Effector CD8-positive, alpha-beta T cell (primary cell): ENCODE measurements around the gene ARID1B.

ENCODE experiments used
- DNase-seq: peaks from one replicate; lab custom pipeline; 2025; lab: John Stamatoyannopoulos, UW
- total RNA-seq, 4 experiments: gene quantifications; one replicate each; lab custom pipeline; 2026; lab: John Stamatoyannopoulos, UW

The ARID1B gene
- 150 to 190 (median 158) reads per million in 4 experiments for total RNA-seq

- DNase-seq, result peak; percentile 69
Measured at GRCh38 chr6:156776840-156777576, at the start of gene ARID1B. Gene ARID1B, plus strand, starts transcription at chr6:156777378. Its CDS starts 303 bp downstream, at chr6:156777681.

GRCh38 chr6:156727715-156728385 is 49.3 kb upstream of the ARID1B start:
- no peak for DNase-seq

- no peak for DNase-seq
Measured at GRCh38 chr6:156729248-156729647, 47.9 kb upstream of the ARID1B start.

- DNase-seq, result no peak
Measured at GRCh38 chr6:156731396-156731795, 45.8 kb upstream of the ARID1B start.

GRCh38 chr6:156735751-156736150 is 41.4 kb upstream of the ARID1B start:
- DNase-seq, result no peak

GRCh38 chr6:156740604-156741003 is 36.6 kb upstream of the ARID1B start:
- no peak for DNase-seq

GRCh38 chr6:156741287-156742073 is 35.7 kb upstream of the ARID1B start:
- no peak for DNase-seq

GRCh38 chr6:156747715-156748114 is 29.5 kb upstream of the ARID1B start:
- DNase-seq, result no peak

- no peak for DNase-seq
Measured at GRCh38 chr6:156748504-156748903, 28.7 kb upstream of the ARID1B start.

GRCh38 chr6:156752666-156753301 is 24.4 kb upstream of the ARID1B start:
- DNase-seq, result no peak

- no peak for DNase-seq
Measured at GRCh38 chr6:156756630-156757610, 20.3 kb upstream of the ARID1B start.

GRCh38 chr6:156757849-156758248 is 19.3 kb upstream of the ARID1B start:
- no peak for DNase-seq

- no peak for DNase-seq
Measured at GRCh38 chr6:156760377-156760776, 16.8 kb upstream of the ARID1B start.

GRCh38 chr6:156762547-156762946 is 14.6 kb upstream of the ARID1B start:
- no peak for DNase-seq

- DNase-seq, result no peak
Measured at GRCh38 chr6:156765117-156765516, 12.1 kb upstream of the ARID1B start.

- DNase-seq, result no peak
Measured at GRCh38 chr6:156767603-156768467, 9.3 kb upstream of the ARID1B start.

- DNase-seq, result no peak
Measured at GRCh38 chr6:156771047-156771446, 6.1 kb upstream of the ARID1B start.

- no peak for DNase-seq
Measured at GRCh38 chr6:156771761-156772160, 5.4 kb upstream of the ARID1B start.

- no peak for DNase-seq
Measured at GRCh38 chr6:156773476-156773875, 3.7 kb upstream of the ARID1B start.
